Measurements from ENCODE around the gene BTBD19. TPM values are rescaled to one million over a fixed set of nuclear protein-coding genes. Genes with fewer than 3 reads are reported as not detected.

Gene BTBD19
- total and polyA plus RNA-seq, 2 donors from 2014 or later, result 3.2 to 16.5 TPM

DNA sequence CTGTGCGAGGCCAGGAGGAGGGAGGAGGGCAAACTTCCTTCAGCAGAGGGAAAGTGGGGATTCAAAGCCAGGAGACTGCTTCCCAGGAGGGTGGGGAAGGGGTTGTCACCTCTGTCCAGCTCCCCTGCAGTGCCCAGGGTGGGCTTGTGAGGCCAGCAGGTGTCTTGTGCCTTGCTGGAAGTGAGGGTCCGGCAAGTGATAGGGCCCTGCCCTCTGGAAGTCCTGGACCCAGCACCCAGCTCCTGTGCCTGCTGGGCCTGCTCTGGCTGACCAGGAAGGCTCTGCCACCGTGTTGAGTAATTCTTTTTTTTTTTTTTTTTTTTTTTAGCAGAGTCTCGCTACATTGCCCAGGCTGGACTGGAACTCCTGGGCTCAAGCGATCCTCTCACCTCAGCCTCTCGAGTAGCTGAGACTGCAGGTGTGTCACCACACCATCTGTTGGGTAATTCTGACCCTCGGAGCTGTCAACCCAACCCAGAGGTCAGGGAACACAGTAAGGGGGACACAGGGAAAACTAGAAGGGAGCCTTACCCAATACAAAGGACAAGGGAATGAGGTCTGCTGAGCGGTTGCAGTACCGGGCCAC, 21.4 kb upstream of the BTBD19 start:
- Histone ChIP-seq H3K27ac (ENCODE audit: low read depth in 2 of 2, low read length in 2 of 2) (peak overlapping the region in 1 of 2 donors; percentile 1), H3K27me3 (ENCODE audit: control insufficient read depth, insufficient read depth, low read length) (no peaks in the 10 kb centered on the region), H3K36me3 (ENCODE audit: control insufficient read depth in 2 of 3, insufficient read depth in 3 of 3, low read length in 3 of 3) (no peaks in the 10 kb centered on the region), H3K4me1 (ENCODE audit: control insufficient read depth in 2 of 3, insufficient read depth in 2 of 3, low read depth in 1 of 3, low read length in 3 of 3) (peaks cover 0 to 23% (median 8%) of the 10 kb centered on the region in 3 donors), H3K9ac (ENCODE audit: low read length in 3 of 3) (peak overlapping the region in 1 of 3 donors; percentile 60), H3K4me3 (ENCODE audit: low read length in 3 of 3) (no peak overlapping the region), H3K9me3 (ENCODE audit: control insufficient read depth in 2 of 3, insufficient read depth in 1 of 3, low read length in 3 of 3) (no peaks in the 10 kb centered on the region)
- intact Hi-C loops (cut with DNase I), result loop anchor here (10.0 kb wide), 1 partner anchor 48 kb away; no protein-coding TSS in a partner anchor
- FAIRE-seq (no peak), DNase-seq (peak in 1 of 5 donors; percentile 65)
- no peak for TF ChIP-seq CTCF (IDR thresholded peaks at IDR 0.05; ENCODE audit: borderline replicate concordance, extremely low read depth, insufficient read depth)

GRCh38 chr1:44787506-44787905, 20.8 kb upstream of the BTBD19 start:
- Histone ChIP-seq H3K9me3 (ENCODE audit: control insufficient read depth in 2 of 3, insufficient read depth in 1 of 3, low read length in 3 of 3) (no peaks in the 10 kb centered on the region), H3K4me3 (ENCODE audit: low read length in 3 of 3) (no peak overlapping the region), H3K4me1 (ENCODE audit: control insufficient read depth in 2 of 3, insufficient read depth in 2 of 3, low read depth in 1 of 3, low read length in 3 of 3) (peaks cover 0 to 23% (median 8%) of the 10 kb centered on the region in 3 donors), H3K27me3 (ENCODE audit: control insufficient read depth, insufficient read depth, low read length) (no peaks in the 10 kb centered on the region), H3K36me3 (ENCODE audit: control insufficient read depth in 2 of 3, insufficient read depth in 3 of 3, low read length in 3 of 3) (no peaks in the 10 kb centered on the region), H3K27ac (ENCODE audit: low read depth in 2 of 2, low read length in 2 of 2) (no peak overlapping the region), H3K9ac (ENCODE audit: low read length in 3 of 3) (no peak overlapping the region)
- intact Hi-C loops (cut with DNase I), result loop anchor here (10.0 kb wide), 1 partner anchor 47 kb away; no protein-coding TSS in a partner anchor
- no peak for FAIRE-seq
- peak in 2 of 5 donors; percentile 57 to 60 for DNase-seq
- no peak for TF ChIP-seq CTCF (IDR thresholded peaks at IDR 0.05; ENCODE audit: borderline replicate concordance, extremely low read depth, insufficient read depth)

DNA sequence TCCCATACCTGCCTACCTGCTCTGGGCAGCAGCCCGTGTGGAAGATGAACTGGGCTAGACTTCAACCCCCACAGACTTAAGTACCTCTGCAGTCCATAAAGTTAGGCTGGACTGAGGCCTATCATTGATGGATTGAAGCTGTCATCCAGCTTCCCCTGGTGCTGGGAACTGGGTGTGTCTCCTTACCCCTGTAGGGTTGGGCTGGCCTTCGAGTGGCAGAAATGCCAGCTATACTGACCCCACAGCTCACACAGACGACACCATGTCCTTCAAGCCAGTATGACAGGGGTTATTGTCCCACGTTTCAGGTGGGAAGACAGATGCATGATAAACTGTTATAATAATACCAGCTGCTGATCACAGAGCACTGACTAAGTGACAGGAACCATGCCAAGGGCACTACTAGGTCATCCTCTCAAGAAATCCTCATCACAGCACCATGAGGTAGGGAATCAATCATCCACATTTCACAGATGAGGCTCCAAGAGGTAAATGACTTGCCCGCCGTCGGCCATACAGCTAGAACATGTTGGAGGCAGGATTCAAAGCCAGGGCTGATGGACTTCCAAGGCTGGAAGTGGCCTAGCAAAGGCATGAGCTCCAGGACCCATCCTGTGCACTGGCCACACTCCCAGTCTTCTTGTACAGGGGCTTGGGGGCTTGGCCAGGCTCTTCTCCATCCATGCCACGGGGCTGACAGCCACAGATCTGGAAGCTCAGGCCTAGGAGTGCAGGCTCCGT, 20.0 kb upstream of the BTBD19 start, which contains the start of gene BEST4:
Gene BEST4, minus strand, starts transcription at position 51 of the 741 bp plus-strand sequence. CDS start 465 bp downstream, outside the sequence.
- intact Hi-C loops (cut with DNase I), result loop anchor here (10.0 kb wide), 1 partner anchor 47 kb away; no protein-coding TSS in a partner anchor
- no peak for FAIRE-seq
- Histone ChIP-seq H3K9me3 (ENCODE audit: control insufficient read depth in 2 of 3, insufficient read depth in 1 of 3, low read length in 3 of 3) (no peaks in the 10 kb centered on the region), H3K4me3 (ENCODE audit: low read length in 3 of 3) (no peak within 1 kb of the TSS), H3K27me3 (ENCODE audit: control insufficient read depth, insufficient read depth, low read length) (no peaks in the 10 kb centered on the region), H3K9ac (ENCODE audit: low read length in 3 of 3) (no peak within 1 kb of the TSS), H3K36me3 (ENCODE audit: control insufficient read depth in 2 of 3, insufficient read depth in 3 of 3, low read length in 3 of 3) (no peaks in the 10 kb centered on the region), H3K4me1 (ENCODE audit: control insufficient read depth in 2 of 3, insufficient read depth in 2 of 3, low read depth in 1 of 3, low read length in 3 of 3) (peaks cover 0 to 23% (median 8%) of the 10 kb centered on the region in 3 donors), H3K27ac (ENCODE audit: low read depth in 2 of 2, low read length in 2 of 2) (no peak within 1 kb of the TSS)
- TF ChIP-seq CTCF (IDR thresholded peaks at IDR 0.05; ENCODE audit: borderline replicate concordance, extremely low read depth, insufficient read depth), result no peak
- peak in 2 of 5 donors; percentile 14 to 35 for DNase-seq
